ENCODE measurements around the gene MT2A.
"Not testable (repeated sequence)": the region's sequence is repeated elsewhere in the genome, so short reads cannot be mapped to it uniquely, and the experiment has no call there.

MT2A gene

DNA sequence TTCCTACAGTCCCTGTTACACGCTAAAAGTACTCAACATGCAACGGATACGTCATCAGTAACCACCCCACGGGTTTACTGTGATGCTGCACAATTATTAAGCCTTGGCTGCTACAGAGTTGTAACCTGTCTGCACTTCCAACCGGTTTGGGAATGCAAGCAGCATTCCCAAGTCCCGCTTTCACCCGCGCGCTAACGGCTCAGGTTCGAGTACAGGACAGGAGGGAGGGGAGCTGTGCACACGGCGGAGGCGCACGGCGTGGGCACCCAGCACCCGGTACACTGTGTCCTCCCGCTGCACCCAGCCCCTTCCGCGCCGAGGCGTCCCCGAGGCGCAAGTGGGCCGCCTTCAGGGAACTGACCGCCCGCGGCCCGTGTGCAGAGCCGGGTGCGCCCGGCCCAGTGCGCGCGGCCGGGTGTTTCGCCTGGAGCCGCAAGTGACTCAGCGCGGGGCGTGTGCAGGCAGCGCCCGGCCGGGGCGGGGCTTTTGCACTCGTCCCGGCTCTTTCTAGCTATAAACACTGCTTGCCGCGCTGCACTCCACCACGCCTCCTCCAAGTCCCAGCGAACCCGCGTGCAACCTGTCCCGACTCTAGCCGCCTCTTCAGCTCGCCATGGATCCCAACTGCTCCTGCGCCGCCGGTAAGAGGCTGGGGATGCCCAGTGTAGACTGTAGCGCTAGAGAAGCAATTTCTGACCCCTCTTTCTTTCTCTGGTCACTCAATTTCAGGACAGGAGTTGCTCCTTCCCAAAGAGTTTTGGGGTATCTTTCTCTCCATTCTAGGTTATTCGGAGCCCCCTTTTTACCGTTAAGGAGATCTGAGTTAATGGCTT, at the start of gene MT2A:
TSS of gene MT2A (plus strand) at position 542 of the 833 bp plus-strand sequence. CDS start at position 614, 72 bp downstream.
- peak; percentile 97 for DNase-seq (ENCODE audit: low spot score)

GRCh38 chr16:56559109-56559508, 49.3 kb upstream of the MT2A start:
- no peak for DNase-seq (ENCODE audit: low spot score)

DNA sequence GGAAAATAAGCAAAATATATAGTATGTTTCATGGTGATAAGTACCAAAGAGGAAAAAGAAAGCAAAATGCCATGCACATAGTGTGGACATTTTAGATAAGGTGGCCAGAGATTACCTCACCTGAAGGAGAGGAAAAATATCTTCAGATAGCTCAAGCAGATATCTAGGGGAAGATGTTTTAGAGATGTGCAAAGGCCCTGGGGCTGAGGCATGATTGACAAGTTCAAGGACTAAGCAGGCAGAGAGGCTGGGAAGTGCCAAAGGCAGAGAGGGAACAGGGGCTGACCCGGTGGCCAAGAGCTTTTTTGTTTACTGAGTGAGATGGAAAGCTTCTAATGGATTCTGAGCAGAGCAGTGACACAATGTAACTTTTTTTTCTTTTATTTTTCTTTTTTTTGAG, 47.9 kb upstream of the MT2A start:
- DNase-seq (ENCODE audit: low spot score): no peak

GRCh38 chr16:56561126-56561525, 47.3 kb upstream of the MT2A start:
- DNase-seq (ENCODE audit: low spot score): no peak

DNA sequence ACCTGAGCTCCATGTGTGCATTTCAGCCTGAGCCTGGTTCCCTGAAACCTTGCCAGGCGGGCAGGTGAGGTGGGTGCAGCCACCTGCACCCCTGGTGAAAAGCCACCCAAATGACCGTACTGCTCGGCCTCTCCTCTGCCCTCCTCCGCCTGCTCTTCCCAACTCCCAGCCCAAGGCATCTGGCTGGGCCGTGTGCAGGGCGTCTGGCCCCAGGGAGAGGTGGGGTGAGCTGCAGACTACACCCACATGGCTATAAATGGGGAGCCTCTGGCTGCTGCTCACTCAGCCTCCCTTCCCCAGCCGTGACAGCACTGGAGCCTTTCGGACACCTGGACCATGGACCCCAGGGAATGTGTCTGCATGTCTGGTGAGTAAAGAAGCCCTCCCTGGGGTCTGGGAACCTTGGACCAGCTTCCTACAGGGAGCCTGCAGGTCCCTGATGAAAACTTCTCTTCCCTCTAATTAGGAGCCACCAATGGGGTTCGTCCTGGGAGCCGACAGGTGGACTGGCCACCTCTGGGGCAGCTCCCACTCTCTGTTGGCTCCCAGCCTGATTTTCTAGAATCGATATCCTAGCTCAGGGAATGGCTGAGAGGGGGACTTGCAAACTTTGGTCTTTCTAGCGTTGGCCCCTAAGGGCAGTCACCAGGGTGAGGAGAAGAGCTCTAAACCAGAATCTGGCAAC, 43.4 kb upstream of the MT2A start, which contains the start of gene MT4:
TSS of gene MT4 (plus strand) at position 281 of the 685 bp plus-strand sequence. CDS start at position 337, 56 bp downstream.
- no peak for DNase-seq (ENCODE audit: low spot score)

- DNase-seq (ENCODE audit: low spot score): no peak
Observed at GRCh38 chr16:56569971-56570370, 38.4 kb upstream of the MT2A start.

DNA sequence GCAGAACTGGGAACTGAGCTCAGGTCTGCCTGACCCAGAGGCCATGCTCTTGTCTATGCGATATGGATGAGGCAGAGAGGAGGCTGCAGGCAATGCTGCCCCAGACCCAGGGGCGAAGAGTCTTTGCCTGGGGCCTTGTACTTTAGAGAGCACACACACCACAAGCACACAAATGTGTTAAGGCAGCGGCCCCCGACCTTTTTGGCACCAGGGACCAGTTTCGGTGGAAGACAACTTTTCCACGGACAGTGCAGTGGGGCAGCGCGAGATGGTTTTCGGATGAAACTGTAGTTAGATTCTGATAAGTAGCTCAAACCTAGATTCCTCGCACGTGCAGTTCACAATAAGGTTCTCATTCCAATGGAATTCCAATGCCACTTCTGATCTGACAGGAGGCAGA, 36.9 kb upstream of the MT2A start:
- no peak for DNase-seq (ENCODE audit: low spot score)

GRCh38 chr16:56574625-56575024, 33.8 kb upstream of the MT2A start:
- DNase-seq (ENCODE audit: low spot score): no peak

GRCh38 chr16:56576585-56577299, 31.6 kb upstream of the MT2A start:
- peak; percentile 88 for DNase-seq (ENCODE audit: low spot score)

GRCh38 chr16:56577300-56577625, 31.1 kb upstream of the MT2A start:
- no peak for DNase-seq (ENCODE audit: low spot score)

- DNase-seq (ENCODE audit: low spot score): no peak
Observed at GRCh38 chr16:56580391-56581048, 27.9 kb upstream of the MT2A start.

DNA sequence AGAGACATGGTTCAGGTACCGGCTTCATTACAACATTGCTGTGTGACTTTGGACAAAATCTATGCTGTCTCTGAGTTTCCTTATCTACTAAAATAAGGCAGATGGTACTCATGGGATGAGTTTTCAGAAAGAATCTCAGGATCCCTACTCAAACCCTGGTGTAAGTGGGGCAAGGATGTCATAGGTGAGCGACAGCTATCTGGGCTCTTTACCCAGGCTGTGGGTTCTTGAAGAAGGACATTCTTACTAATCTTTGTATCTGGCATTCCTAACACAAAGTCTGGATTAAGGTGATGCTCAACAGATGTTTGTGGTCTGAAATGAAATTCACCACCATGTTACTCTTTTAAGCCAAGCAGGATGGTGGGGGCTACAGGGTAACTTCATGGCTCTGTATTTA, 25.5 kb upstream of the MT2A start:
- not testable (repeated sequence) for DNase-seq (ENCODE audit: low spot score)

DNA sequence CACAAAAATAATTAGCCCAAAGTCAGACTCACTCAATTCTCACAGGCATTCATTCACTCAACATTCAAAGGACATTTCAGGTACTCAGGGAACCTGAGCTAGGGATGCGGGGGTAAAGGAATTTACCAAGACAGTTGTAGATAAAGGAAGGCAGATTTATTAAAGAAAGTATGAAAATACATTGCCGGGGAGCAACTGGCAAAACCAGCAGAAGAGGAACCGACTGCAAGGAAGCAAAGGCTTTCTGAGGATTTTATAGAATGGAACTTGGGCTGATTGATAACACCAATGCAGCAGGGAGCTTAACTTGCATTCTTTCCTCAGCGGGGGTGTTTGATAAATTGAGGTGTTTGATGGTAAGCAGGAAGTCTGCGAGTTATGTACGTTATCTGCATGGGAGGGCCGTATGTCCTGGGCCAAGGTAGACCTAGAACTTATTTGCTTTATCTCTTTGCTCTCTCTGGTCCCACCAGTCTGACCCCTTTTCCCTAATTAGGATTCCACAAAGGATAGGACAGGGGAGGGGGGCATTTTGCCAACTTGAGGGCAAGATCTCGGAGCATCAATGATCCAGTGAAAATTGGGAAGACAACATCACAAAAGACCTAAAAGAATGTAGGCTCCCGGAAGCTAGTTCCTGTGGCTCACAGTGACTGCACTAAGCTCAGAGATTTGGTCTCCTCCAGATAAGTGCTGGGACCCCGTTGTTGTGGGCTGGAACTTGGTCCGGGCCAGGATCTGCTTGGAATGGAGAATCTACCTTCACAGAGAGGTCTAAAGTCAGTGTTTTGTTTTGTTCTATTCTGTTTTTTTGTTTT, 24.8 kb upstream of the MT2A start:
- no peak for DNase-seq (ENCODE audit: low spot score)

DNA sequence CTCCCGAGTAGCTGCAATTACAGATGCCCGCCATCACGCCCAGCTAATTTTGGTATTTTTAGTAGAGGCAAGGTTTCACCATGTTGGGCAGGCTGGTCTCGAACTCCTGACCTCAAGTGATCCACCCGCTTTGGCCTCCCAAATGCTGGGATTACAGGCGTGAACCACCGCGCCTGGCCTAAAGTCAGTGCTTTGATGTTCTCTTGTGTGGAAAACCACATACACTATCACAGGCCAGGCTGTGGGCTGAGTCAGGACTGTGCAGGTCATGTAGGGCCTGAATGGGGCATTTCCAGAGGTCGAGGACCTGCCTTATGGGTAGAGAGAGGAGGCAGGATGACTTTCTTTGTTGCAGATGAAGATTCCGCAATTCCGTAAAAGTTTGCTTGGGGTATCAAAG, 24.1 kb upstream of the MT2A start:
- DNase-seq (ENCODE audit: low spot score): no peak

GRCh38 chr16:56588781-56589140, 19.6 kb upstream of the MT2A start:
- DNase-seq (ENCODE audit: low spot score): no peak

- DNase-seq (ENCODE audit: low spot score): peak; percentile 41
Observed at GRCh38 chr16:56589141-56590039, 19.0 kb upstream of the MT2A start, which contains the start of gene MT3. MT3 (plus strand) TSS chr16:56589528; CDS start chr16:56589591, 63 bp downstream.

GRCh38 chr16:56591377-56592060, 16.9 kb upstream of the MT2A start:
- DNase-seq (ENCODE audit: low spot score): no peak

DNA sequence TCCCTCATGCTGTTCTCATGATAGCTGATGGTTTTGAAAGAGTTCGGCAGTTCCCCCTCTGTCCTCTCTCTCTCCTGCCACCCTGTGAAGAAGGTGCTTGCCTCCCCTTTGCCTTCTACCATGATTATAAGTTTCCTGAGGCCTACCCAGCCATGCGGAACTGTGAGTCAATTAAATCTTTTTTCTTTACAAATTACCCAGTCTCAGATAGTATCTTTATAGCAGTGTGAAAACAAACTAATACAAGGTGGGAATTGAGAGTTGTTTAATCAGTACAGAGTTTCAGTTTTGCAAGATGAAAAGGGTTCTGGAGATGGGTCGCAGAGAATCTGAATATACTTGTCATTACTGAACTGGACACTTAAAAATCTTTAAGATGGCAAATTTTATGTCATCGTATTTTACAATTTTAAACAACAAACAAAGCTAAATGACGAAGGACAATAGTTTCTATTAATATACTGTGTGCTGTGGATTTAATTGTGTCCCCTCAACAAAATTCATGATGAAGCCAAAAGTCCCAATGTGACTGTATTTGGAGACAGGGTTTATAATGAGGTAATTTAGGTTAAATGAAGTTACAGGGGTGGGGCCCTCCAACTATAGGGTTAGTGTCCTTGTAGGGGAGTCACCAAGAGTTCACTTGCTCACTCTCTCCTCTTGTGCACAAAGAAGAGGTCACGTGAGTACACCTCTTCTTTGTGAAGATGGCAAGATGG, 14.7 kb upstream of the MT2A start:
- DNase-seq (ENCODE audit: low spot score): no peak

GRCh38 chr16:56594292-56594619, 14.1 kb upstream of the MT2A start:
- DNase-seq (ENCODE audit: low spot score): no peak
